ENCODE results near the gene OXCT2. TPM values are rescaled to one million over a fixed set of nuclear protein-coding genes. Genes with fewer than 3 reads are reported as not detected.

Gene OXCT2
- total and polyA plus RNA-seq, 9 of the 15 experiments (the other 6 are each of a cell fraction or from before 2014, with no cell fraction given), result 0.08 to 0.64 (median 0.22) TPM; not detected in 2

DNA sequence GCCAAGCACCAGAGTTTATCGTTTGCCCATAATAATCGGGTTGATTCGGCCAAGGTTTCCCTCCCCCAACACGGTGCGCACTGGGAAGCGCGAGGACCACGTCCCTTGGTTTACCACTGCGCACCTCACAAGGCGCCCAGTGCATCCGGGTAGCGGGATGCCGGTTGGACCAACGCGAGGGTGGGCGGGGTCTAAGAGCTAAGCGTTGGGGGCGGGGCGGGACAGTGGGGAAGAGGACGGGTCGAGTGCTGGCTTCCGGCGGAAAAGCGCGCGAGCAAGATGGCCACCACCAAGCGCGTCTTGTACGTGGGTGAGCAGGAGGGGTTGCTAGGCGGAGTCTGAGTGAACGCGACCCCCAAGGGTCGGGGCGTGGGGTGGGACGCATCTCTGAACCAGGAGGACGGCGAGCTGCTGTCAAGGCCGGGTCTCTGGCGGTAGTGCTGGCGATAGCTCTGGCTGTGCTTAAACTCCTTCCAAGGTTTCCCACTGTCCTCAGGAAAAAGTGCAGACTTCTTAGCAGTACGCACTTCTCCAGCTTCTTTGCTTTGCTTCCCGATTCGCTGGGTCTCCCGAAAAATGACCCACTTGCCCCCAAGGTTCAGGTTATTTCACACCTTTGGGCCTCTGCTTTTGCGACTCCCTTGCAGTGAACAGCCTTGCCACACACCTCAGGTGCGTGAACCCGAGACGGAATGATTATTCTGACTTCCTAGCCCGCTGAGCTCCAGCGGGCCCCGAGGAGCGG lies 32.4 kb downstream of the OXCT2 start, which contains the start of gene PPIE (continued):
- TF ChIP-seq DMBX1 (CRISPR knock-in tag; IDR thresholded peaks at IDR 0.05; ENCODE audit: borderline replicate concordance) (no peak), MYC (IDR thresholded peaks at IDR 0.05; ENCODE audit: low read depth, low read length) (peak; percentile 69; the same call in 1 of the 2 replicates), MYC (CRISPR knock-in tag; IDR thresholded peaks at IDR 0.05; ENCODE audit: borderline replicate concordance, low read depth) (no peak), GTF2E2 (tag; IDR thresholded peaks at IDR 0.05) (peak; percentile 70; the same call in 1 of the 2 replicates), POU5F1 (IDR thresholded peaks at IDR 0.05; ENCODE audit: borderline replicate concordance, low read depth, low read length, partially characterized antibody) (no peak), TARDBP (IDR thresholded peaks at IDR 0.05) (no peak), CHD4 (IDR thresholded peaks at IDR 0.05; ENCODE audit: insufficient read depth, insufficient replicate concordance, low read depth, low read length, poor library complexity, severe bottlenecking) (no peak), ZNF140 (CRISPR knock-in tag; IDR thresholded peaks at IDR 0.05) (no peak), RAD51 (IDR thresholded peaks at IDR 0.05; ENCODE audit: borderline replicate concordance, low read depth) (no peak)
- TF ChIP-seq, protein P1, sequence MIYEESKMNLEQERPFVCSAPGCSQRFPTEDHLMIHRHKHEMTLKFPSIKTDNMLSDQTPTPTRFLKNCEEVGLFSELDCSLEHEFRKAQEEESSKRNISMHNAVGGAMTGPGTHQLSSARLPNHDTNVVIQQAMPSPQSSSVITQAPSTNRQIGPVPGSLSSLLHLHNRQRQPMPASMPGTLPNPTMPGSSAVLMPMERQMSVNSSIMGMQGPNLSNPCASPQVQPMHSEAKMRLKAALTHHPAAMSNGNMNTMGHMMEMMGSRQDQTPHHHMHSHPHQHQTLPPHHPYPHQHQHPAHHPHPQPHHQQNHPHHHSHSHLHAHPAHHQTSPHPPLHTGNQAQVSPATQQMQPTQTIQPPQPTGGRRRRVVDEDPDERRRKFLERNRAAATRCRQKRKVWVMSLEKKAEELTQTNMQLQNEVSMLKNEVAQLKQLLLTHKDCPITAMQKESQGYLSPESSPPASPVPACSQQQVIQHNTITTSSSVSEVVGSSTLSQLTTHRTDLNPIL (CRISPR knock-in tag; IDR thresholded peaks at IDR 0.05), result no peak
- TF ChIP-seq, protein P2, sequence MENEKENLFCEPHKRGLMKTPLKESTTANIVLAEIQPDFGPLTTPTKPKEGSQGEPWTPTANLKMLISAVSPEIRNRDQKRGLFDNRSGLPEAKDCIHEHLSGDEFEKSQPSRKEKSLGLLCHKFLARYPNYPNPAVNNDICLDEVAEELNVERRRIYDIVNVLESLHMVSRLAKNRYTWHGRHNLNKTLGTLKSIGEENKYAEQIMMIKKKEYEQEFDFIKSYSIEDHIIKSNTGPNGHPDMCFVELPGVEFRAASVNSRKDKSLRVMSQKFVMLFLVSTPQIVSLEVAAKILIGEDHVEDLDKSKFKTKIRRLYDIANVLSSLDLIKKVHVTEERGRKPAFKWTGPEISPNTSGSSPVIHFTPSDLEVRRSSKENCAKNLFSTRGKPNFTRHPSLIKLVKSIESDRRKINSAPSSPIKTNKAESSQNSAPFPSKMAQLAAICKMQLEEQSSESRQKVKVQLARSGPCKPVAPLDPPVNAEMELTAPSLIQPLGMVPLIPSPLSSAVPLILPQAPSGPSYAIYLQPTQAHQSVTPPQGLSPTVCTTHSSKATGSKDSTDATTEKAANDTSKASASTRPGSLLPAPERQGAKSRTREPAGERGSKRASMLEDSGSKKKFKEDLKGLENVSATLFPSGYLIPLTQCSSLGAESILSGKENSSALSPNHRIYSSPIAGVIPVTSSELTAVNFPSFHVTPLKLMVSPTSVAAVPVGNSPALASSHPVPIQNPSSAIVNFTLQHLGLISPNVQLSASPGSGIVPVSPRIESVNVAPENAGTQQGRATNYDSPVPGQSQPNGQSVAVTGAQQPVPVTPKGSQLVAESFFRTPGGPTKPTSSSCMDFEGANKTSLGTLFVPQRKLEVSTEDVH (IDR thresholded peaks at IDR 0.05; ENCODE audit: low read depth, partially characterized antibody), result peak; percentile 73
- TF ChIP-seq, protein P3, sequence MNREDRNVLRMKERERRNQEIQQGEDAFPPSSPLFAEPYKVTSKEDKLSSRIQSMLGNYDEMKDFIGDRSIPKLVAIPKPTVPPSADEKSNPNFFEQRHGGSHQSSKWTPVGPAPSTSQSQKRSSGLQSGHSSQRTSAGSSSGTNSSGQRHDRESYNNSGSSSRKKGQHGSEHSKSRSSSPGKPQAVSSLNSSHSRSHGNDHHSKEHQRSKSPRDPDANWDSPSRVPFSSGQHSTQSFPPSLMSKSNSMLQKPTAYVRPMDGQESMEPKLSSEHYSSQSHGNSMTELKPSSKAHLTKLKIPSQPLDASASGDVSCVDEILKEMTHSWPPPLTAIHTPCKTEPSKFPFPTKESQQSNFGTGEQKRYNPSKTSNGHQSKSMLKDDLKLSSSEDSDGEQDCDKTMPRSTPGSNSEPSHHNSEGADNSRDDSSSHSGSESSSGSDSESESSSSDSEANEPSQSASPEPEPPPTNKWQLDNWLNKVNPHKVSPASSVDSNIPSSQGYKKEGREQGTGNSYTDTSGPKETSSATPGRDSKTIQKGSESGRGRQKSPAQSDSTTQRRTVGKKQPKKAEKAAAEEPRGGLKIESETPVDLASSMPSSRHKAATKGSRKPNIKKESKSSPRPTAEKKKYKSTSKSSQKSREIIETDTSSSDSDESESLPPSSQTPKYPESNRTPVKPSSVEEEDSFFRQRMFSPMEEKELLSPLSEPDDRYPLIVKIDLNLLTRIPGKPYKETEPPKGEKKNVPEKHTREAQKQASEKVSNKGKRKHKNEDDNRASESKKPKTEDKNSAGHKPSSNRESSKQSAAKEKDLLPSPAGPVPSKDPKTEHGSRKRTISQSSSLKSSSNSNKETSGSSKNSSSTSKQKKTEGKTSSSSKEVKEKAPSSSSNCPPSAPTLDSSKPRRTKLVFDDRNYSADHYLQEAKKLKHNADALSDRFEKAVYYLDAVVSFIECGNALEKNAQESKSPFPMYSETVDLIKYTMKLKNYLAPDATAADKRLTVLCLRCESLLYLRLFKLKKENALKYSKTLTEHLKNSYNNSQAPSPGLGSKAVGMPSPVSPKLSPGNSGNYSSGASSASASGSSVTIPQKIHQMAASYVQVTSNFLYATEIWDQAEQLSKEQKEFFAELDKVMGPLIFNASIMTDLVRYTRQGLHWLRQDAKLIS (CRISPR knock-in tag; IDR thresholded peaks at IDR 0.05), result 0 out of 2 replicates have a peak, but pooled peaks have one; percentile 79
- TF ChIP-seq, protein P4, sequence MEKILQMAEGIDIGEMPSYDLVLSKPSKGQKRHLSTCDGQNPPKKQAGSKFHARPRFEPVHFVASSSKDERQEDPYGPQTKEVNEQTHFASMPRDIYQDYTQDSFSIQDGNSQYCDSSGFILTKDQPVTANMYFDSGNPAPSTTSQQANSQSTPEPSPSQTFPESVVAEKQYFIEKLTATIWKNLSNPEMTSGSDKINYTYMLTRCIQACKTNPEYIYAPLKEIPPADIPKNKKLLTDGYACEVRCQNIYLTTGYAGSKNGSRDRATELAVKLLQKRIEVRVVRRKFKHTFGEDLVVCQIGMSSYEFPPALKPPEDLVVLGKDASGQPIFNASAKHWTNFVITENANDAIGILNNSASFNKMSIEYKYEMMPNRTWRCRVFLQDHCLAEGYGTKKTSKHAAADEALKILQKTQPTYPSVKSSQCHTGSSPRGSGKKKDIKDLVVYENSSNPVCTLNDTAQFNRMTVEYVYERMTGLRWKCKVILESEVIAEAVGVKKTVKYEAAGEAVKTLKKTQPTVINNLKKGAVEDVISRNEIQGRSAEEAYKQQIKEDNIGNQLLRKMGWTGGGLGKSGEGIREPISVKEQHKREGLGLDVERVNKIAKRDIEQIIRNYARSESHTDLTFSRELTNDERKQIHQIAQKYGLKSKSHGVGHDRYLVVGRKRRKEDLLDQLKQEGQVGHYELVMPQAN (IDR thresholded peaks at IDR 0.05; ENCODE audit: borderline replicate concordance), result peak; percentile 90

Measured in K562 (cell line).